Measurements from ENCODE around the gene SAMSN1. TPM values are rescaled to one million over a fixed set of nuclear protein-coding genes. Genes with fewer than 3 reads are reported as not detected.

SAMSN1 gene
- total and polyA plus RNA-seq, 9 of the 15 experiments (the other 6 are each of a cell fraction or from before 2014, with no cell fraction given), result 101 to 223 (median 159) TPM

GRCh38 chr21:14584357-14585095 lies 38.4 kb upstream of the SAMSN1 start:
- intact Hi-C loops (cut with micrococcal nuclease), result loop anchor here (5.0 kb wide), 4 partner anchors 57 to 168 kb away; no protein-coding TSS in a partner anchor
- FAIRE-seq (peak; percentile 40), DNase-seq (ENCODE audit: extremely low read depth in 1 of 4, low spot score in 3 of 4) (peak in 1 of 4 experiments; percentile 52), ATAC-seq (peak; percentile 27)
- Histone ChIP-seq H3K9me3 (replicated peaks; ENCODE audit: control insufficient read depth, insufficient read depth, low read depth, low read length) (no peaks in the 10 kb centered on the region), H3K79me2 (ENCODE audit: control insufficient read depth, insufficient read depth, low read length) (peaks cover 18% of the 10 kb centered on the region), H4K20me1 (replicated peaks; ENCODE audit: control insufficient read depth, insufficient read depth, low read length) (no peaks in the 10 kb centered on the region), H3K27ac (ENCODE audit: extremely low read depth, low read depth, low read length) (peak overlapping the region; percentile 91), H3K4me2 (ENCODE audit: insufficient read depth, low read length) (peak overlapping the region; percentile 50), H3K36me3 (ENCODE audit: control insufficient read depth, insufficient read depth, low read length) (no peaks in the 10 kb centered on the region), H3K4me3 (no peak overlapping the region), H2AFZ (ENCODE audit: low read depth, low read length) (peak overlapping the region; percentile 93), H3K27me3 (ENCODE audit: control insufficient read depth in 2 of 2, insufficient read depth in 2 of 2, low read length in 2 of 2) (no peaks in the 10 kb centered on the region), H3K9ac (ENCODE audit: insufficient read depth in 1 of 2, low read depth in 2 of 2, low read length in 2 of 2) (peak overlapping the region in 1 of 2 experiments; percentile 87; a peak in 2 of 4 replicates), H3K4me1 (replicated peaks in 1 of 2; ENCODE audit: control insufficient read depth in 2 of 2, insufficient read depth in 2 of 2, low read length in 2 of 2) (peaks cover 0 to 25% of the 10 kb centered on the region in 2 experiments; a peak in 3 of 5 replicates), H3K9me1 (ENCODE audit: control insufficient read depth, insufficient read depth, low read length) (no peaks in the 10 kb centered on the region)
- no TSS peak for BruUV-seq (replicated peaks)
- in situ Hi-C loops (cut with MboI), result no loop called here
- POLR2A ChIA-PET, result interaction anchor here (0.8 to 1.5 kb wide), 3 partner anchors 8 to 16 kb away, joined by 3 read pairs; no protein-coding TSS in a partner anchor
- CTCF ChIA-PET (ENCODE audit: low intra/inter-chr PET ratio), result no interaction called here
- WGBS (ENCODE audit: insufficient coverage, low coverage, missing lambda C conversion rate), result 0% methylated on average over 2 of the region's 2 CpGs
- TF ChIP-seq, protein P1, sequence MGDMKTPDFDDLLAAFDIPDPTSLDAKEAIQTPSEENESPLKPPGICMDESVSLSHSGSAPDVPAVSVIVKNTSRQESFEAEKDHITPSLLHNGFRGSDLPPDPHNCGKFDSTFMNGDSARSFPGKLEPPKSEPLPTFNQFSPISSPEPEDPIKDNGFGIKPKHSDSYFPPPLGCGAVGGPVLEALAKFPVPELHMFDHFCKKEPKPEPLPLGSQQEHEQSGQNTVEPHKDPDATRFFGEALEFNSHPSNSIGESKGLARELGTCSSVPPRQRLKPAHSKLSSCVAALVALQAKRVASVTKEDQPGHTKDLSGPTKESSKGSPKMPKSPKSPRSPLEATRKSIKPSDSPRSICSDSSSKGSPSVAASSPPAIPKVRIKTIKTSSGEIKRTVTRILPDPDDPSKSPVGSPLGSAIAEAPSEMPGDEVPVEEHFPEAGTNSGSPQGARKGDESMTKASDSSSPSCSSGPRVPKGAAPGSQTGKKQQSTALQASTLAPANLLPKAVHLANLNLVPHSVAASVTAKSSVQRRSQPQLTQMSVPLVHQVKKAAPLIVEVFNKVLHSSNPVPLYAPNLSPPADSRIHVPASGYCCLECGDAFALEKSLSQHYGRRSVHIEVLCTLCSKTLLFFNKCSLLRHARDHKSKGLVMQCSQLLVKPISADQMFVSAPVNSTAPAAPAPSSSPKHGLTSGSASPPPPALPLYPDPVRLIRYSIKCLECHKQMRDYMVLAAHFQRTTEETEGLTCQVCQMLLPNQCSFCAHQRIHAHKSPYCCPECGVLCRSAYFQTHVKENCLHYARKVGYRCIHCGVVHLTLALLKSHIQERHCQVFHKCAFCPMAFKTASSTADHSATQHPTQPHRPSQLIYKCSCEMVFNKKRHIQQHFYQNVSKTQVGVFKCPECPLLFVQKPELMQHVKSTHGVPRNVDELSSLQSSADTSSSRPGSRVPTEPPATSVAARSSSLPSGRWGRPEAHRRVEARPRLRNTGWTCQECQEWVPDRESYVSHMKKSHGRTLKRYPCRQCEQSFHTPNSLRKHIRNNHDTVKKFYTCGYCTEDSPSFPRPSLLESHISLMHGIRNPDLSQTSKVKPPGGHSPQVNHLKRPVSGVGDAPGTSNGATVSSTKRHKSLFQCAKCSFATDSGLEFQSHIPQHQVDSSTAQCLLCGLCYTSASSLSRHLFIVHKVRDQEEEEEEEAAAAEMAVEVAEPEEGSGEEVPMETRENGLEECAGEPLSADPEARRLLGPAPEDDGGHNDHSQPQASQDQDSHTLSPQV (IDR thresholded peaks at IDR 0.05), result peak; percentile 77; the same call in 1 of the 2 replicates
- TF ChIP-seq TEAD4 (IDR thresholded peaks at IDR 0.05; ENCODE audit: low read length) (0 out of 2 replicates have a peak, but pooled peaks have one; percentile 15), TEAD4 (CRISPR knock-in tag; IDR thresholded peaks at IDR 0.05; ENCODE audit: borderline replicate concordance) (no peak), GATA2 (CRISPR knock-in tag; IDR thresholded peaks at IDR 0.05) (no peak), SOX6 (IDR thresholded peaks at IDR 0.05) (peak; percentile 76; the same call in 1 of the 2 replicates), ARNT (IDR thresholded peaks at IDR 0.05) (peak in 1 of 2 experiments; percentile 58; a peak in 1 of 4 replicates), ZNF644 (tag; IDR thresholded peaks at IDR 0.05; ENCODE audit: low read depth) (0 out of 2 replicates have a peak, but pooled peaks have one; percentile 32), CCNT2 (IDR thresholded peaks at IDR 0.05; ENCODE audit: borderline replicate concordance, extremely low read depth, insufficient read length, low read depth, low read length) (peak; percentile 30), TAF9B (IDR thresholded peaks at IDR 0.05; ENCODE audit: partially characterized antibody) (no peak), MAFK (IDR thresholded peaks at IDR 0.05; ENCODE audit: low read length) (peak; percentile 62; the same call in 1 of the 2 replicates), SMARCA4 (IDR thresholded peaks at IDR 0.05) (0 out of 2 replicates have a peak, but pooled peaks have one; percentile 75)
- TF ChIP-seq, protein P2, sequence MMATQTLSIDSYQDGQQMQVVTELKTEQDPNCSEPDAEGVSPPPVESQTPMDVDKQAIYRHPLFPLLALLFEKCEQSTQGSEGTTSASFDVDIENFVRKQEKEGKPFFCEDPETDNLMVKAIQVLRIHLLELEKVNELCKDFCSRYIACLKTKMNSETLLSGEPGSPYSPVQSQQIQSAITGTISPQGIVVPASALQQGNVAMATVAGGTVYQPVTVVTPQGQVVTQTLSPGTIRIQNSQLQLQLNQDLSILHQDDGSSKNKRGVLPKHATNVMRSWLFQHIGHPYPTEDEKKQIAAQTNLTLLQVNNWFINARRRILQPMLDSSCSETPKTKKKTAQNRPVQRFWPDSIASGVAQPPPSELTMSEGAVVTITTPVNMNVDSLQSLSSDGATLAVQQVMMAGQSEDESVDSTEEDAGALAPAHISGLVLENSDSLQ (IDR thresholded peaks at IDR 0.05), result peak; percentile 24; the same call in 1 of the 2 replicates
- TF ChIP-seq, protein P3, sequence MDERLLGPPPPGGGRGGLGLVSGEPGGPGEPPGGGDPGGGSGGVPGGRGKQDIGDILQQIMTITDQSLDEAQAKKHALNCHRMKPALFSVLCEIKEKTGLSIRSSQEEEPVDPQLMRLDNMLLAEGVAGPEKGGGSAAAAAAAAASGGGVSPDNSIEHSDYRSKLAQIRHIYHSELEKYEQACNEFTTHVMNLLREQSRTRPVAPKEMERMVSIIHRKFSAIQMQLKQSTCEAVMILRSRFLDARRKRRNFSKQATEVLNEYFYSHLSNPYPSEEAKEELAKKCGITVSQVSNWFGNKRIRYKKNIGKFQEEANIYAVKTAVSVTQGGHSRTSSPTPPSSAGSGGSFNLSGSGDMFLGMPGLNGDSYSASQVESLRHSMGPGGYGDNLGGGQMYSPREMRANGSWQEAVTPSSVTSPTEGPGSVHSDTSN (CRISPR knock-in tag; IDR thresholded peaks at IDR 0.05; ENCODE audit: low read depth), result no peak
- TF ChIP-seq, protein P3 (tag; conservative IDR thresholded peaks at IDR 0.05; ENCODE audit: low read depth), result 0 out of 2 replicates have a peak, but pooled peaks have one; percentile 12

Data from K562 (cell line).